Cardiac muscle cell (in vitro differentiated cells and primary cell): Measurements from ENCODE around the gene GJA10. TPM values are rescaled to one million over a fixed set of nuclear protein-coding genes. Genes with fewer than 3 reads are reported as not detected.

Experiments used
- DNase-seq, 2 donors: peaks; one replicate each; pipeline versions ENCODE4 v3.0.0 to v3.0.0-alpha.2; 2010 to 2017; ENCODE audit warnings: low read depth in 1 of 2, low spot score in 1 of 2
- H3K27ac ChIP-seq: fragments of 200-600 bp; sonication (generic); 2 replicates; pipeline ENCODE4 v1.5.1; 2016
- H3K27me3 ChIP-seq: fragments of 200-600 bp; sonication (generic); 2 replicates; pipeline ENCODE4 v1.6.0; 2016; ENCODE audit warnings: control low read depth
- H3K36me3 ChIP-seq: fragments of 200-600 bp; sonication (generic); 2 replicates; pipeline ENCODE4 v1.5.1; 2016; ENCODE audit warnings: control low read depth
- H3K4me1 ChIP-seq: fragments of 200-600 bp; sonication (generic); 2 replicates; pipeline ENCODE4 v1.8.1; 2017; ENCODE audit warnings: low read depth, mild to moderate bottlenecking, mixed run types
- H3K4me3 ChIP-seq: fragments of 200-600 bp; sonication (generic); 2 replicates; pipeline ENCODE4 v1.5.1; 2016; ENCODE audit warnings: mild to moderate bottlenecking
- H3K9me3 ChIP-seq: fragments of 200-600 bp; sonication (generic); 2 replicates; pipeline ENCODE4 v1.5.1; 2017; ENCODE audit warnings: low read depth, mild to moderate bottlenecking, control low read depth
- polyA plus RNA-seq: library from polyadenylated mRNA; unstranded; fragments of >200 nt; fragmentation: Nextera tagmentation; extraction: Ambion mirVana; gene quantifications from 2 replicates; pipeline ENCODE4 v1.2.1, GENCODE V29; 2016
- total RNA-seq: library from RNA; depleted of rRNA; stranded (reverse); fragments of >200 nt; gene quantifications from 2 replicates; pipeline ENCODE4 v1.2.3, GENCODE V29; 2016
- TF ChIP-seq, protein P1 (sequence below): IDR thresholded peaks from 2 replicates; pipeline ENCODE4 v1.5.1; 2012; ENCODE audit warnings: low read depth, mild to moderate bottlenecking, low read length

GJA10 gene
- total and polyA plus RNA-seq, 2 experiments from 2014 or later, result not detected

- Histone ChIP-seq H3K9me3 (no peaks in the 10 kb centered on the region), H3K36me3 (no peaks in the 10 kb centered on the region), H3K4me1 (no peaks in the 10 kb centered on the region), H3K27ac (no peak overlapping the region), H3K27me3 (no peaks in the 10 kb centered on the region), H3K4me3 (no peak overlapping the region)
- DNase-seq, result no peak
- TF ChIP-seq, protein P1, sequence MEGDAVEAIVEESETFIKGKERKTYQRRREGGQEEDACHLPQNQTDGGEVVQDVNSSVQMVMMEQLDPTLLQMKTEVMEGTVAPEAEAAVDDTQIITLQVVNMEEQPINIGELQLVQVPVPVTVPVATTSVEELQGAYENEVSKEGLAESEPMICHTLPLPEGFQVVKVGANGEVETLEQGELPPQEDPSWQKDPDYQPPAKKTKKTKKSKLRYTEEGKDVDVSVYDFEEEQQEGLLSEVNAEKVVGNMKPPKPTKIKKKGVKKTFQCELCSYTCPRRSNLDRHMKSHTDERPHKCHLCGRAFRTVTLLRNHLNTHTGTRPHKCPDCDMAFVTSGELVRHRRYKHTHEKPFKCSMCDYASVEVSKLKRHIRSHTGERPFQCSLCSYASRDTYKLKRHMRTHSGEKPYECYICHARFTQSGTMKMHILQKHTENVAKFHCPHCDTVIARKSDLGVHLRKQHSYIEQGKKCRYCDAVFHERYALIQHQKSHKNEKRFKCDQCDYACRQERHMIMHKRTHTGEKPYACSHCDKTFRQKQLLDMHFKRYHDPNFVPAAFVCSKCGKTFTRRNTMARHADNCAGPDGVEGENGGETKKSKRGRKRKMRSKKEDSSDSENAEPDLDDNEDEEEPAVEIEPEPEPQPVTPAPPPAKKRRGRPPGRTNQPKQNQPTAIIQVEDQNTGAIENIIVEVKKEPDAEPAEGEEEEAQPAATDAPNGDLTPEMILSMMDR, result no peak
These were observed 27.4 kb downstream of the GJA10 start for GRCh38 chr6:89921691-89922090.

GRCh38 chr6:89924231-89924630 lies 30.0 kb downstream of the GJA10 start:
- no peaks in the 10 kb centered on the region for H3K36me3 ChIP-seq
- no peak for DNase-seq
- H3K27ac ChIP-seq, result no peak overlapping the region
- H3K27me3 ChIP-seq, result no peaks in the 10 kb centered on the region
- no peaks in the 10 kb centered on the region for H3K9me3 ChIP-seq
- no peak overlapping the region for H3K4me3 ChIP-seq
- no peaks in the 10 kb centered on the region for H3K4me1 ChIP-seq
- TF ChIP-seq, protein P1, result no peak

- Histone ChIP-seq H3K9me3 (no peaks in the 10 kb centered on the region), H3K4me1 (no peaks in the 10 kb centered on the region), H3K27ac (no peak overlapping the region), H3K27me3 (no peaks in the 10 kb centered on the region), H3K4me3 (no peak overlapping the region), H3K36me3 (no peaks in the 10 kb centered on the region)
- TF ChIP-seq, protein P1, result no peak
- DNase-seq, result no peak
These were observed 31.6 kb downstream of the GJA10 start for GRCh38 chr6:89925826-89926225.

DNA sequence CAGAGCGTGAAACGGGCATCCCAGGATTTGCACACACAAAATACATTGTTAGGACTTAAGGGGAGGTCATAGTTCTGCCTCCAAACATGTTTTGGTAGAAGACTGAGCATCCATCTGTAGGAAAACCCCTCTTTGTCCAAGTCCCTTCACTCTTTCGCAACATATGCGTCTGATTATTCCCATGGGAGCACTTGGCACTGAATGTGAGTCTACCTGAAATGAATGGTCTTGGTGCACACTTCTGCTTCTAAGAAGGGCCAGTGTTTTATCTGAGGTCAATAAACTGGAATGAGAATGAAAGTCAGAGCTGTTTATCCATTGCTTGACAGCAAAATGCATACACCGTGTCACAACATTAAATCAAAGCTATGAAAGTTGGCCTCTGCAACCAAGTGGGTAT lies 33.0 kb downstream of the GJA10 start:
- no peak overlapping the region for H3K27ac ChIP-seq
- H3K36me3 ChIP-seq, result no peaks in the 10 kb centered on the region
- no peaks in the 10 kb centered on the region for H3K27me3 ChIP-seq
- TF ChIP-seq, protein P1, result no peak
- DNase-seq, result no peak
- no peak overlapping the region for H3K4me3 ChIP-seq
- H3K9me3 ChIP-seq, result no peaks in the 10 kb centered on the region
- H3K4me1 ChIP-seq, result no peaks in the 10 kb centered on the region

GRCh38 chr6:89927791-89928550 lies 33.7 kb downstream of the GJA10 start:
- peak in 1 of 2 donors; percentile 45 for DNase-seq
- Histone ChIP-seq H3K4me3 (no peak overlapping the region), H3K27me3 (no peaks in the 10 kb centered on the region), H3K4me1 (no peaks in the 10 kb centered on the region), H3K27ac (no peak overlapping the region), H3K9me3 (no peaks in the 10 kb centered on the region), H3K36me3 (no peaks in the 10 kb centered on the region)
- TF ChIP-seq, protein P1, result no peak
